Fibroblast of skin of scalp (primary cell): ENCODE measurements around the gene GPR146. TPM values are rescaled to one million over a fixed set of nuclear protein-coding genes. Genes with fewer than 3 reads are reported as not detected.
"Not testable (repeated sequence)": the region's sequence is repeated elsewhere in the genome, so short reads cannot be mapped to it uniquely, and the experiment has no call there.

ENCODE experiments used
- DNase-seq: peaks from one replicate; pipeline ENCODE4 v3.0.0-alpha.2; 2013
- polyA plus RNA-seq, 2 experiments: library from polyadenylated mRNA; unstranded; fragments of 120-200 nt; gene quantifications; one replicate each; pipeline ENCODE4 v1.2.1, GENCODE V29; 2013; ENCODE audit not compliant: insufficient read length in 2 of 2

Gene GPR146
- 4.5 TPM for polyA plus RNA-seq (2013, experiment 1 of 2; ENCODE audit: insufficient read length)
- polyA plus RNA-seq (2013, experiment 2 of 2; ENCODE audit: insufficient read length) = 3.2 TPM

DNA sequence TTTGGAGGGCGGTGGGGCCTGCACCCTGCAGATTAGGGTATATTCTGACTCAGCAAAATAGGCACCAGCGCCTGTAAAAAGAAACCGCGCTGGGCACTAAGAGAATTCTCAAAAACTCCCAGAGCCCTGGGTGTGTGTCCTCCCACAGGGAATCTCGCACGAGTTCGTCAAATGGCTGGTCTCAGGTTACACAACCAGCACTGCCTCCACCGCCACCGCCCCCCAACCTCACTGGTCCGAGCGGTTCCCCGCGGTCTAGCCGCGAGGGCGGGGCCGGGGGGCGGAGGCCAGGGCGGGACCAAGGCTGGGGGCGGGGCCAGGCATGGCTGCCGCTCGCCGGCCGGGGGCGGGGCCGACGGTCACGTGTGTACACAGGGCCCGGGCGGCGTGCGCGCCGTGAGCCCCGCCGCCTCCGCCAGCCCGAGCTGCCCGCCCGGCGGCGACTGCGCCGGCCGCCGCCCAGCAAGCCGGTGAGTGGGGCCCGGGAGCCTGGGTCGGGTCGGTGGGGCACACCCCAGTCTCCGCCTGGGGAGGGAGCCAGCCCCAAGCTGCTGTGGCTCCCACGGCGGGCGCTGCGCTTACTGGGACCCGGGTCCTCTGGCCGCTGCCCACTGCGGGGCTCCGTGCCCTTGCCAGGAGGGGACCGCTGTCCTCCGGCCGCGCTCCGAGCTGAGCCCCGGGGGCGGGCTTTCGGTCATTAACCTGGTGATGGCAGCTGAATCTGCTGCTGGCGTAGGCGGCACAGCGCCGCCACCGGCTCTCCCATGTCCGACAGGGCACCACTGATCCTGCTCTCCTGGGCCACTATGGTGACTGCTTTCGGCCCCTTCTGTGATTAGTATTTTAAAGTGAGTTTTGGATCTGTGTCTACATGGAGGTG is at the start of gene GPR146:
Gene GPR146 (plus strand): TSS at position 358 of the 880 bp plus-strand sequence. CDS start 12,970 bp downstream, outside the sequence.
- peak; percentile 96 for DNase-seq

DNA sequence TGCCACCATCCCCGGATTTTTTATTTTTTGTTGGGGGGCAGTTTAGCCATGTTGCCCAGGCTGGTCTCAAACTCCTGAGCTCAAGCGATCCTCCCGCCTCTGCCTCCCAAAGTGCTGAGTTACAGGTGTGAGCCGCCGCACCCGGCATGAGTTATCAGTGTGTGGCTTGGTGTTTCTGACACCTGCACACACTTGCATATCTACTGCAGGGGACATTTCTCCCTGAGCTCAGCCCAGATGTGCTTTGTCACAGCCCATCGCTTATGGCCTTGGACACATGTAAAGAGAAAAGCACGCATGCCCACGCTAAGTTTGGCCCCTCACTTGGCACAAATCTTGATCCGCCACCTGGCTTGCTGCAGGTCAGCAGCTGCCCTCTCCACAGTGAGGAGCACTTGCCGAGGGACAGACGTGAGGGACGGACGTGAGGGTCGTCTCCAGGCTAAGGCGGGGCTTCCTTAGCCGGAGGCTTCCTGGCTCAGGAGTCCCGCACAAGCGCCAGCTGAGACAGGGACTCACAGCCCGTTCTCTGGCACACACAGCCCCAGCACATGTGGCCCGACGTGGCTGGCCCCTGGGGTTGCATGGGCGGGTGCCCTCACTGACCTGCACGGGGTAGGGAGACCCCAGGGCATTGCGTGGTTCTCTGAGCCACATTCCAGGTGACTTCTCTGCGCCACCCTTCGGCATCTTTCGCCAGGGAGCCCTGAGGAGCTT is 49.6 kb upstream of the GPR146 start:
- DNase-seq = no peak

DNA sequence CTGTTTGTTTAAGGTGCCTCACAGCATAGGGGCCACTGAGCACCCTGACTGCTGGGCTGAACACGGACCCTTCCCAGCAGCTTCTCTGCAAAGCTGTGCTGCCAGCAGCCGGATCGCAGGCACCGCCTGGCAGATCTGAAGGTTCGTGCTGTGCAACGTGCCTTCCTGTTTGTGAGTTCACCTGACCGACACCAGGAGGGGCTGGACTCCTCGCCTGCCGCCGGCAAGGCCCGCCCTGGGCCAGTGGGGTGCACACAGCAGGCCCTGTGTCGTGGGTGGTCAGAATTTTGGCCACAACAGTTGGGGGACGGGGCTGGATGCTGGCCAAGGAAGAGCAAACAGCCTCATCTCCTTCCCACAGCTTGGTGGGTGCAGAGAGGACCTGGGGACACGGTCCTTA is 48.8 kb upstream of the GPR146 start:
- DNase-seq = no peak

DNA sequence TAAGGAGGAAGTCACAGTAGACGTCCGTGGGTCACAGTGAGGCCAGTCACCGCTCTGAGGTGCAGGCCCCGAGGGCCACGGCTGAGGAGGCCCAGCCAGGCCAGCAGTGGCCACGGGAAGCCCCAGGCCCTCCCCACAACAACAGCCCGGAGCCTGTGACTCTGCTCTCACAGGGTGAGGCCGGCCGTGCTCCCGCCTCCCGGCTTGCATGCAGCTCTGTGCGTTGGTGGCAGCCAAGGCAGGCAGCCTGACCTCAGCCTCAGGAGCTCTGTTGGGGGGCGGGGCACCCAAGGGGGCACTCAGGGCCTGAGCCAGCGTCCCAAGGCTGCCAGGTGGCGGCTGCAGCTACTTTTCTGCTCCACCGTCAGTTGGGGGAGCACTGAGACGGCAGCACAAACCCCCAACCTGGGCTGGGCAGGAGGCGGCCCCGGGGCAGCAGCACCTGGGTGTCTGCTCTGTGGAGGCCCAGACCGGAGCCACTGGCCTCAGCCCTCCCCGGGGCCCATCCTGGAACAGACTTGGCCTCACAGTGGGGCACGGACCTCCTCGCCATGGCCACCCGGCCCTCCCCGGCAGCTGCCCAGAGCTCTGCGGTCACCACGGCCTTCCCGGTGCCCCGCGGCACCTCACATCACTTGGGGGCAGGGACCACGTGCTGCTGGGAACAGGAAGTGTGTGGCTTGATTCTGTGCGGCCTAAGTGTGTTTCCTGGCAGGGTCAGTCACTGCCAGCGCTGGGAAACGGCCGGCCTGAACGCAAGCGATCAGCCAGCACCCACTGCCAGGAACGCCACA is 48.1 kb upstream of the GPR146 start:
- DNase-seq = no peak

- no peak for DNase-seq
Measured at GRCh38 chr7:997404-998395, 46.6 kb upstream of the GPR146 start.

- DNase-seq = no peak
Measured at GRCh38 chr7:999149-999879, 45.0 kb upstream of the GPR146 start.

DNA sequence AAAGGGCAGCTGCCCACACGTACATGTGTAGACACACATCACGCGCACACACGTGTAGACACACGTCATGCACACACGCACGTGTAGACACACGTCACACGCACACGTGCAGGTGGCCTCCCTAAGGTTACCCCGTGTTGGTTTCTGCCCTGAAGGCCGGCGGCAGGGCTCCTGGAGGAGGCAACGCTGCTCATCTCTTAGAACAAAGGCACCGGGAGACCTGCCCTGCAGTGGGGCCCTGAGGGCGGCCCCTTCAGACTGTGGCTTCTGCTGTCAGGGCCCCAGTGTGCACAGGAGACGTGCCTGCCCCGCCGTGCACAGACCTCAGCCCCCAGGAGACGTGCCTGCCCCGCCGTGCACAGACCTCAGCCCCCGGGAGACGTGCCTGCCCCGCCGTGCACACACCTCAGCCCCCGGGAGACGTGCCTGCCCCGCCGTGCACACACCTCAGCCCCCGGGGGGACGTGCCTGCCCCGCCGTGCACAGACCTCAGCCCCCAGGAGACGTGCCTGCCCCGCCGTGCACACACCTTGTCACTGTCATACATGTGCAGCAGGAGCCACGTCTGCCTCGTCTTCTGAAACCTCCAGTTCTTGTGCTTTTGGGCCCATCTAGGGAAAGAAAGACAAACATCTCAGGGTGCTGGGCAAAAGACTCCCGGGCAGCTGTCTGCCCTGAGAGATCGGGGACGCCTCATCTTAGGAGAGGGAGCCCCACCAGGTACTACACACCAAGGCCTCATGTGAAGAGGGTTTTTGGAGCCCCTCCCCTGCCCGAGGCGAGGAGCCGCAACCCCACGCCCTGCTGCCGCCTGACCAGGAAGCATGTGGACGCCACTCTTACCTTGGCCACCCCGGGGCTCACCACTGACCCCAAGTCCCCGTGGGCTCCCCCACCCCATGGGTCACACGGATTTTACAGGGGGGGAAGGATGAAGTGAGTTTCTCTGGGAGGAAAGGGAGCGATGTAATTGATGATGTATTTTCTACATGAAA is 44.1 kb upstream of the GPR146 start:
- DNase-seq = no peak

GRCh38 chr7:1001069-1001770 is 43.1 kb upstream of the GPR146 start:
- DNase-seq = not testable (repeated sequence)

DNA sequence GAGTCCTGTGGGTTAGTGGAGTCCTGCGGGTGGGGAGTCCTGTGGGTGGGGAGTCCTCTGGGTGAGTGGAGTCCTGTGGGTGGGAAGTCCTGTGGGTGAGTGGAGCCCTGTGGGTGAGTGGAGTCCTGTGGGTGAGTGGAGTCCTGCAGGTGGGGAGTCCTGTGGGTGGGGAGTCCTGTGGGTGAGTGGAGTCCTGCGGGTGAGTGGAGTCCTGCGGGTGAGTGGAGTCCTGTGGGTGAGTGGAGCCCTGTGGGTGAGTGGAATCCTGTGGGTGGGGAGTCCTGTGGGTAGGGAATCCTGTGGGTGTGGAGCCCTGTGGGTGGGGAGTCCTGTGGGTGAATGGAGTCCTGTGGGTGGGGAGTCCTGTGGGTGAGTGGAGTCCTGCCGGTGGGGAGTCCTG is 42.3 kb upstream of the GPR146 start:
- not testable (repeated sequence) for DNase-seq

DNA sequence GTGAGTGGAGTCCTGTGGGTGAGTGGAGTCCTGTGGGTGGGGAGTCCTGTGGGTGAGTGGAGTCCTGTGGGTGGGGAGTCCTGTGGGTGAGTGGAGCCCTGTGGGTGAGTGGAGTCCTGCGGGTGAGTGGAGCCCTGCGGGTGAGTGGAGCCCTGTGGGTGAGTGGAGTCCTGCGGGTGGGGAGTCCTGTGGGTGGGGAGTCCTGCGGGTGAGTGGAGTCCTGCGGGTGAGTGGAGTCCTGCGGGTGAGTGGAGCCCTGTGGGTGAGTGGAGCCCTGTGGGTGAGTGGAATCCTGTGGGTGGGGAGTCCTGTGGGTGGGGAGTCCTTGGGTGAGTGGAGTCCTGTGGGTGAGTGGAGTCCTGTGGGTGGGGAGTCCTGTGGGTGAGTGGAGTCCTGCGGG is 41.9 kb upstream of the GPR146 start:
- not testable (repeated sequence) for DNase-seq

DNA sequence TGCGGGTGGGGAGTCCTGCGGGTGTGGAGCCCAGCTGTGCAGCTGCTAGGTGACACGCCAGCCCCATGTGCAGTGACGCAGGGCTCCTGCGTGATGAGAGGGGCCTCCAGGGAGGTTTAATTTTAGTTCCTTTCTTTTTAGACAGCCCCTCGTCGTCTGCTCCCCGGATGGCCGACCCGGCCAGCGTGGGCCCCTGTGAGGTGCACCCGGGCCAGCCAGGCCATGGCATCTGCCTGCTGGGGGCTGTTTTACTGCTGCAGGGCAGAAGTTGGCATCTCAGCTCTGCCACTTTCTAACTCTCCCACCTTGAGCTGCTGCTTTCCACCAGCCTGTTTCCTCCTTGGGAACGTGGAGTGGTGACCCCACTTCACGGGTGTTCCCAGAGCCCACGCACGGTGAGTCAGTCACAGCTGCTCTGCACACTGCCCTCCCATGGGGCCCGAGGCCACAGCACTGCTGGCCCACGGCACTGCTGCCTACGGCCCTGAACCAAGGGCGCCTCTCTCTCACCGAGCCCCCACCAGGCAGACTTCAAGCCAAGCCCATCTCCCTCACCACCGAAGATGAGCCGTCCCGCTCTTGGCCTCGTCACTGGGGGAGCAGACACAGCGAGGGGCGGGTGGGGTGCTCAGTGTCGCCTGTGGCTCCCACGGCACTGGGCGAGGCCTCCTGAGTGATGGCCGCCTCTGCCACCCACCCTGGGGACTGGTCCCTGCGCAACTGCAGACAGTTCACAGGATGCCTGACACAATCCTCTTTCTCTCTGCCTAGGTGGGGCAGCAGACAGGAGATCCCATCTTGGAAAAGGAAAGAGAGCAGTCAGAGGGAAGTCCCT is 40.1 kb upstream of the GPR146 start:
- no peak for DNase-seq

GRCh38 chr7:1005303-1005702 is 39.0 kb upstream of the GPR146 start:
- DNase-seq = no peak

DNA sequence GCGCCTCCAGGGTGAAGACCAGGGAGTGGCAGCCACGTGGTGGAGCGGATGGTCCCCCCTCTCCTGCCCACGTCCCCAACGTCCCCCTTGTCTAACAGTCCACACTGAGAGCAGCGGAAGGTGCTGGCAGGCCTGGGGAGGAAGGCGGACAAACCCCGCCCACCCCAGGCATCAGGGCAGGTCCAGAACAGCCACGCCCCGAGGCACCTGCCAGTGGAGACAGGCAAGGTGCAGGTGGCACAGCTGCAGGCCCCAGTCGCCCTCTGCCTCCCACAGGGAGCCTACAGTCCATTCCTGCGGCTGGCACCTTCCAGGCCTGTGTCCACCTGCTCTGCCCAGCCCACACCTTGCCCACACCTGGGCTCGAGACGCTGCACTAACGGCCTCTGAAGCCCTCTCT is 36.4 kb upstream of the GPR146 start:
- DNase-seq = no peak

DNA sequence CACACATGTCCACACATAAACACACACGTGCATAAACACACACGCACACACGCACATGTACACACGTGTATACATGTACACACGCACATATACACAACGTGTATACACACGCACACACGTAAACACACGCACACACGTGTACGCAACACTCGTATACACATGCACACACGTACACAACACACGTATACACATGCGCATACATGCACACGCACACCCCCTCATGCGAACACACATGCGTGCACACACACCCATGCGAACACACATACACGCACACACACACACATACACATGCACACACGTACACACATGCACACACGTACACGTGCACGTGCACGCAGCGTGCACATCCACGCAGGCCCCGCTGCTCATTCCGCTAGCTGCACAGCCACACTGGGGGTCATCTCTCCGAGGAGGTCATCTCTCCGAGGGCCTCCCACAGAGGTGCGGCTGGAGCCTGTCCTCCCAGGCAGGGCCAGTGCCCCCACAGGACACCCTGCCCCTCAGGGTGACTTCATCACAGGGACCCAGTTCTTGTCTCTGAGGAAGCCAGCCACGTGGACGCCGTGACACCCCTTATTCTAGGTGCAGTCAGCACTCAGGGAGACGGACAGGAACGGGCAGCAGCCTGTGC is 35.5 kb upstream of the GPR146 start:
- no peak for DNase-seq

- no peak for DNase-seq
Measured at GRCh38 chr7:1009747-1010146, 34.6 kb upstream of the GPR146 start.

GRCh38 chr7:1010226-1010625 is 34.1 kb upstream of the GPR146 start:
- DNase-seq = no peak

DNA sequence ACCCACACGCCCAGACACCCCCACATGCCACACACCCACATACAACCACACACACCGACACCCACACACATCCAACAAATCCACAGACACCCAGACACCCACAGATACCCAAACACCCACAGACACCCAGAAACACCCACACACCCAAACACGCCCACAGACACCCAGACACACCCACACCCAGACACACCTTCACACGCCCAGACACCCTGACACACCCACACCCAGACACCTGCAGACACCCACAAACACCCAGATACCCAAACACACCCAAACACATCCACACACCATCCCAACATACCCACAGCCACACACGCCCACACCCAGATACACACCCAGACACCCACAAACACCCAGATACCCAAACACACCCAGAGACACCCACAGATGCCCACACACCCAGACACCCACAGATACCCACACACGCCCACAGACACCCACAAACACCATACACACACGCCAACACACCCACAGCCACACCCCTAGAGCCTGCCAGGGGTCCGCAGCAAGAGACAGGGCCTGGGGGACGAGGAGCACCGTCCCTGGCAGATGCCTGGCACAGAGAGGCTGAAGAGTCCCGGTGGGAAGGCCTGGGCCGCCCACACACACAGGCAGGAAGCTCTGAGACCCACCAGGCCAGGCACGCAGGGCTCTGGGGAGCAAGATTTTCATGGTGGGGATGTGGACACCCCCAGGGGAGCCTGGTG is 32.9 kb upstream of the GPR146 start:
- DNase-seq = no peak
